Epithelial cell of proximal tubule (primary cell): ENCODE data around the gene OPCML. TPM values are rescaled to one million over a fixed set of nuclear protein-coding genes. Genes with fewer than 3 reads are reported as not detected.

Source experiments
- DNase-seq: peaks from one replicate; pipeline ENCODE4 v3.0.0-alpha.2; 2011; ENCODE audit warnings: low read depth
- H3K4me3 ChIP-seq: 2 replicates; pipeline ENCODE4 v1.5.1; 2011; ENCODE audit warnings: low read depth, mild to moderate bottlenecking, low read length
- total RNA-seq: library from RNA; depleted of rRNA; stranded (reverse); fragments of >200 nt; gene quantifications from 2 replicates; pipeline ENCODE4 v1.2.3, GENCODE V29; 2015
- TF ChIP-seq, protein P1 (sequence below): conservative IDR thresholded peaks from 2 replicates; pipeline ENCODE4 v1.5.1; 2012; ENCODE audit warnings: low read depth, mild to moderate bottlenecking, low read length

Gene OPCML
- total RNA-seq, 1 donor from 2014 or later: not detected

DNA sequence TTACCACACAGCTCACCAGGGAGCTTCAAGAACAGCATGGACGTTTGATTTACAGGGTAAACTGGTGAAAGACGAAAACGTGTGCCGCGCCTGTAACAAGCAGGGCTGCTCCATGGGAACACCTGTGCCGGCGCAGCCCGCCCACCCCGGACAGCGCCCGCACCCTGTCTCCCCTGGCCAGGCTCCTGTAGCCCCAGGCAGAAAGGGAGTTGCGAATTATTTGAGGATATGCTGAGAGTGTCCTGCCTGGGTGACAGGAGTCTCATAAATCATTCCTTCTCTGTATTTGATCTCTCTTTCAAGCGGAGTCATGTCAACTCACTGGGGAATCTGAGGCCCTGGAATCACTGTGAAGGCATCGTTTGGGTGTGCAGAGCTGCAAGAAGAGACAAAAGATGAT lies 804.3 kb downstream of the OPCML start:
- no peak for DNase-seq
- TF ChIP-seq, protein P1, sequence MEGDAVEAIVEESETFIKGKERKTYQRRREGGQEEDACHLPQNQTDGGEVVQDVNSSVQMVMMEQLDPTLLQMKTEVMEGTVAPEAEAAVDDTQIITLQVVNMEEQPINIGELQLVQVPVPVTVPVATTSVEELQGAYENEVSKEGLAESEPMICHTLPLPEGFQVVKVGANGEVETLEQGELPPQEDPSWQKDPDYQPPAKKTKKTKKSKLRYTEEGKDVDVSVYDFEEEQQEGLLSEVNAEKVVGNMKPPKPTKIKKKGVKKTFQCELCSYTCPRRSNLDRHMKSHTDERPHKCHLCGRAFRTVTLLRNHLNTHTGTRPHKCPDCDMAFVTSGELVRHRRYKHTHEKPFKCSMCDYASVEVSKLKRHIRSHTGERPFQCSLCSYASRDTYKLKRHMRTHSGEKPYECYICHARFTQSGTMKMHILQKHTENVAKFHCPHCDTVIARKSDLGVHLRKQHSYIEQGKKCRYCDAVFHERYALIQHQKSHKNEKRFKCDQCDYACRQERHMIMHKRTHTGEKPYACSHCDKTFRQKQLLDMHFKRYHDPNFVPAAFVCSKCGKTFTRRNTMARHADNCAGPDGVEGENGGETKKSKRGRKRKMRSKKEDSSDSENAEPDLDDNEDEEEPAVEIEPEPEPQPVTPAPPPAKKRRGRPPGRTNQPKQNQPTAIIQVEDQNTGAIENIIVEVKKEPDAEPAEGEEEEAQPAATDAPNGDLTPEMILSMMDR: no peak

GRCh38 chr11:132721526-132721925 lies 810.8 kb downstream of the OPCML start:
- TF ChIP-seq, protein P1: no peak
- no peak overlapping the region for H3K4me3 ChIP-seq
- no peak for DNase-seq

More for the DNA sequence above, 804.3 kb downstream of the OPCML start:
- no peak overlapping the region for H3K4me3 ChIP-seq

DNA sequence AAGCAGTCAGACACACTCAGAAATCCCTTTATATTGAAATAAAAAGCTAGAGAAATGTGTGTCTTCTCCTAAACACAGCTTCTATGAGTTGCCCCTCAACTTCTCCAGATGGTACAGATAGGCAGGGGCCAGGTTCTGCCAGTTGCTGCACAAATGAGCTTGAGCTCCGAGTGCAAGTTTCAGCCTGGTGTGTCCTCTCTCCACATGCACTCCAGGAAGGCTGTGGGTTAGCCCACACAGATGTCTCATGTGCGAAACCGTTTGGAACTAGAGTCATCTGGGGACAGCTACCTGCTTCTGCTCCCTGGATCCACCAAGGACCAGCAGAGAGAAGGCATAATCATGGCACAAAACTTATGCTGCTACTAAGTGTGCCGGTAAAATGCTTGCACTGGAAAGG lies 812.6 kb downstream of the OPCML start:
- TF ChIP-seq, protein P1: no peak
- no peak for DNase-seq
- H3K4me3 ChIP-seq: no peak overlapping the region

DNA sequence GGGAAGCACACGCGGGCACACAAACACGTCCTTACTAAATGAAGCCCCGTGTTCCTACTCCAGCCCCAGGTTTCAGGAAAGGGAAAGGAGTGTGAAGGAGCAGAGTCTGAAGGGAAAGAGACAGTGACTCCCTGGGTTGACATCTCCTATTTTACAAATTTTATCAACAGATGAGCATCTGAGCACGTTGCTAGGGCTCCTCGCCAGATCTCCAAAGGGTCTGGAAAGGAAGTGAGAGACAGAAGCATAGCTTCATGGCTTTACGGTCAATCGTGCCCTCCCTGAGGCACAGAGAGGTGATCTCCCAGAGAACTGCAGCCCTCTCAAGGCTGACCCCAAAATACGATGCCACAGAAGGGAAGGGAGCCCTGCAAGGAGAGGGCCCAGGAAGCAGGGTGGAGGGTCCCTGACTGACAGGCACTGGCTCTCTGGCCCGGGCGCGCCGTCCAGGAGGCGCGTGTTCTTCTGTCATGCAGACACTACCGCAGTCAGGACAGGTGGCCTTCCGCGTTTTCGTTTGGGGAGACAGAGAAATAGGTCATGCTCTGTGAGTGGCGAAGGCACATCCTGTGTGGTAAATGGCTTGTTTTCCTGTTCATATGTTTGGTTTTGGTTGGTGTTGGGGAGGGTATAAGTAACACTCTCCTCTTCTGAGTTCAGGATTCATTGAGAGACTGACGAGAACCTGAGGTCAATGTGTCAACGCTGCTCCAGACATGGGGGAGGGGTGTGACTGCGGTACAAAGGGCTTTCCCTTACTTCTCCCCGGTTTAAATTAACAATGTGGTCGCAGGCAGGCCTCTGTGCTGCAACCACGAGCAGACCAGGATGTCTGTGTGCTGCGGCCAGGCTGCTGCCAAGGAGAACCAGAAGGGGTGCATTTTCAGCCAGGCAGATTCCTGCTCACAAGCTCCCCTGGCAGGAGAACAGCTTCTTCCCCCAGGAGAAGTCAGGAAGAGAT lies 813.3 kb downstream of the OPCML start:
- DNase-seq: no peak
- TF ChIP-seq, protein P1: no peak
- H3K4me3 ChIP-seq: no peak overlapping the region

- TF ChIP-seq, protein P1: no peak
- no peak overlapping the region for H3K4me3 ChIP-seq
- no peak for DNase-seq
These were observed 814.5 kb downstream of the OPCML start for GRCh38 chr11:132717824-132718223.

DNA sequence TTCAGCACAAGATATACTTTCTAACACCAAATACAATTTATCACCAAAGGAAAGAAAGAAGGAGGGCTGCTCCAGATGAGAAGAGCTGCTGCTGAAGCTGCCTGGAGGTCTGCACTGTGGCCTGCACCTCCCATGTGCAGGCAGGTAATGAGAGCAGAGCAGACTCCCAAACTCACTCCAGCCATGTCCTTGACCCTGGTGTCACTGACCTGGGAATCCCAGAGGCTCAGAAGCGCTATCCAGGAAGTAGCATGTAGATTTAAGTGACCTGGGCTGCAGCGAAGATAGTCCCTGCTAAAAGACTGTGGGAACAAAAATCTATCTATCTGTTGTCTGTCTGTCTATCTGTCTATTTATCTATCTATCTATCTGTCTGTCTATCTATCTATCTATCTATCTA lies 816.3 kb downstream of the OPCML start:
- TF ChIP-seq, protein P1: no peak
- no peak for DNase-seq

DNA sequence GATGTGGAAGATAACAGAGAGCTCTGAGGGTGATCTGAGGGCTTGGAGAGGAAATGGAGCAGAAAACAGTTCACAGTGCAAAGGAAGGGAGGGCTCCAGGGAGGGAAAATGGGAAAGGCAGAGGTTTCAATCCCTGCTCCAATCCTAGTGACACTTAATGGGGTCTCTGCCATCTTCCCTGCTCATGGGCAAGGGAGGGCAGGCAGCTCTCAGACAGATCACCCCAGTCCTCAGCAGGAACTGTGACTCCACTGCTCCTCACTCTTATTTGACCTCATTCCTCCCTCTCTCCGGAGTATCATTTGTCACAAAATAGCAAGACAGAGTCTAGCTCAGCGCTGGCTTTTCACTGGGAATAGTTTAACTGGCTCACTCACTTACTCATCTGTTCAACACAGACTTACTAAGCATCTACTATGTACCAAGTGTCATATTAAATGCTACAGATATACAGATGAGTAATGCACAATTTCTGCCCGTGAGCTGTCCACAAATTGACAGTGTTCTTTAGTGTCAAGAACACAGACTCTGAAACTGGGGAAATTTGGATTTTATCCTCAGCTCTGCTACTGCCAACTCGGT lies 817.4 kb downstream of the OPCML start:
- DNase-seq: no peak
- TF ChIP-seq, protein P1: no peak
- H3K4me3 ChIP-seq: no peak overlapping the region

More for the DNA sequence above, 816.3 kb downstream of the OPCML start:
- H3K4me3 ChIP-seq: no peak overlapping the region
